Measurements from ENCODE around the gene NEDD9. TPM values are rescaled to one million over a fixed set of nuclear protein-coding genes. Genes with fewer than 3 reads are reported as not detected.
A peak's percentile ranks its signal among the peaks of the same experiment; 100 is the strongest.

The NEDD9 gene
- total and polyA plus RNA-seq, 2 of the 13 experiments (the other 11 are each of a cell fraction or from before 2014, with no cell fraction given), result 27.1 to 389 TPM

- no peak for TF ChIP-seq MIER2 (CRISPR knock-in tag; IDR thresholded peaks at IDR 0.05)
- TF ChIP-seq KDM1A (CRISPR knock-in tag; IDR thresholded peaks at IDR 0.05), result no peak
- TF ChIP-seq GABPB1 (CRISPR knock-in tag; IDR thresholded peaks at IDR 0.05), result no peak
- TF ChIP-seq IRX3 (CRISPR knock-in tag; IDR thresholded peaks at IDR 0.05; ENCODE audit: borderline replicate concordance, low read depth), result no peak
- no peak for TF ChIP-seq SMAD1 (CRISPR knock-in tag; IDR thresholded peaks at IDR 0.05; ENCODE audit: borderline replicate concordance, low read depth)
- TF ChIP-seq ZBTB34 (CRISPR knock-in tag; IDR thresholded peaks at IDR 0.05), result no peak
- TF ChIP-seq SNAPC4 (CRISPR knock-in tag; IDR thresholded peaks at IDR 0.05), result 0 out of 2 replicates have a peak, but pooled peaks have one; percentile 34
- no peak for TF ChIP-seq THAP8 (CRISPR knock-in tag; IDR thresholded peaks at IDR 0.05; ENCODE audit: borderline replicate concordance)
- TF ChIP-seq NFATC3 (CRISPR knock-in tag; IDR thresholded peaks at IDR 0.05), result 0 out of 2 replicates have a peak, but pooled peaks have one; percentile 61
- no peak for TF ChIP-seq ZNF530 (CRISPR knock-in tag; IDR thresholded peaks at IDR 0.05; ENCODE audit: low read depth)
- peak; percentile 86 for TF ChIP-seq KAT7 (CRISPR knock-in tag; IDR thresholded peaks at IDR 0.05; ENCODE audit: borderline replicate concordance)
- no peak for TF ChIP-seq NR2F2 (IDR thresholded peaks at IDR 0.05; ENCODE audit: borderline replicate concordance, low read depth)
- no peak for TF ChIP-seq SMARCC2 (IDR thresholded peaks at IDR 0.05)
- TF ChIP-seq SYNCRIP (IDR thresholded peaks at IDR 0.05; ENCODE audit: insufficient read depth, low read depth, low read length), result no peak
- no peak for TF ChIP-seq CERS6 (CRISPR knock-in tag; IDR thresholded peaks at IDR 0.05)
- TF ChIP-seq ZFP91 (CRISPR knock-in tag; IDR thresholded peaks at IDR 0.05; ENCODE audit: borderline replicate concordance), result peak; percentile 39; the same call in 1 of the 2 replicates
- no peak for TF ChIP-seq TERF1 (CRISPR knock-in tag; IDR thresholded peaks at IDR 0.05)
These were observed 59.8 kb downstream of the NEDD9 start (continued) for GRCh38 chr6:11172501-11173327.

Measured in HepG2 (cell line).